Panc1 (cell line): ENCODE data around the gene NOS1. TPM values are rescaled to one million over a fixed set of nuclear protein-coding genes. Genes with fewer than 3 reads are reported as not detected.
A peak's percentile ranks its signal among the peaks of the same experiment; 100 is the strongest.

Experiments
- ATAC-seq: fragments of 200-7000 bp; cut with Tn5 transposase; 2 replicates; pipeline ENCODE4 v1.9.1; 2020; ENCODE audit warnings: mild to moderate bottlenecking, moderate library complexity
- BruUV-seq: library from RNA; stranded (reverse); fragments of 400-500 nt; replicated peaks from 2 replicates; lab custom pipeline; 2021; lab: Mats Ljungman, UMichigan
- CTCF ChIA-PET: fragments of 300-600 bp; sonication (Branson Sonifier 250); formaldehyde crosslinking; loops from one replicate; lab custom pipeline; 2022; ENCODE audit warnings: antibody characterized with exemption; lab: Charles Lee
- POLR2A ChIA-PET: fragments of 300-600 bp; sonication (Branson Sonifier 250); formaldehyde crosslinking; loops from one replicate; lab custom pipeline; 2022; ENCODE audit warnings: antibody characterized with exemption; lab: Charles Lee
- DNase-seq: peaks from one replicate; pipeline ENCODE4 v3.0.0-alpha.2; 2010; ENCODE audit warnings: low read depth, low spot score
- H3K27ac ChIP-seq: 2 replicates; pipeline ENCODE4 v1.5.1; 2011; ENCODE audit warnings: mild to moderate bottlenecking, low read length, inconsistent platforms
- H3K27me3 ChIP-seq: fragments of 200-500 bp; sonication (Bioruptor generic); 2 replicates; pipeline ENCODE4 v1.6.0; 2014; ENCODE audit warnings: low read length, inconsistent platforms; ENCODE audit not compliant: control insufficient read depth, insufficient read depth
- H3K36me3 ChIP-seq: fragments of 200-500 bp; sonication (Bioruptor generic); 2 replicates; pipeline ENCODE4 v1.5.1; 2014; ENCODE audit warnings: inconsistent platforms, mild to moderate bottlenecking, low read length, moderate library complexity; ENCODE audit not compliant: control insufficient read depth, insufficient read depth
- H3K4me1 ChIP-seq: 2 replicates; pipeline ENCODE4 v1.5.1; 2011; ENCODE audit warnings: inconsistent platforms, mild to moderate bottlenecking, low read length, moderate library complexity; ENCODE audit not compliant: control insufficient read depth, insufficient read depth
- H3K4me3 ChIP-seq, 2 experiments: 2 replicates each; pipeline ENCODE4 v1.5.1; 2011 to 2012; ENCODE audit warnings: low read depth in 2 of 2, low read length in 2 of 2, mild to moderate bottlenecking in 2 of 2, inconsistent platforms in 1 of 2, moderate library complexity in 1 of 2
- H3K9me3 ChIP-seq: fragments of 200-500 bp; sonication (Bioruptor generic); 2 replicates; pipeline ENCODE4 v1.5.1; 2014; ENCODE audit warnings: low read depth, mild to moderate bottlenecking, inconsistent platforms, low read length, moderate library complexity; ENCODE audit not compliant: control insufficient read depth, insufficient read depth
- CTCF ChIP-seq: fragments of 450-650 bp; IDR thresholded peaks from 2 replicates; pipeline ENCODE4 v1.5.1; 2017; ENCODE audit warnings: mild to moderate bottlenecking
- POLR2AphosphoS5 ChIP-seq: IDR thresholded peaks from 2 replicates; pipeline ENCODE4 v1.6.1; 2012; ENCODE audit warnings: mild to moderate bottlenecking, low read depth, low read length, moderate library complexity
- REST ChIP-seq, 2 experiments: IDR thresholded peaks; 2 replicates each; pipeline ENCODE4 v1.6.1; 2011 to 2012; ENCODE audit warnings: low read depth in 2 of 2, control low read depth in 1 of 2, low read length in 1 of 2, mild to moderate bottlenecking in 1 of 2, moderate library complexity in 1 of 2; ENCODE audit not compliant: insufficient read depth in 1 of 2
- SIN3A ChIP-seq: IDR thresholded peaks from 2 replicates; pipeline ENCODE4 v1.6.1; 2012; ENCODE audit warnings: low read depth, mild to moderate bottlenecking, low read length, moderate library complexity, borderline replicate concordance; ENCODE audit not compliant: insufficient read depth
- TCF7L2 ChIP-seq: IDR thresholded peaks from 2 replicates; pipeline ENCODE4 v1.6.1; 2011; ENCODE audit warnings: mild to moderate bottlenecking, low read depth, low read length, inconsistent platforms
- in situ Hi-C: cut with HindIII; loops from 2 replicates; pipeline ENCODE4 v1.10.0; 2016; ENCODE audit warnings: low sequenced_read_pairs, low pct_unique_long_range_greater_than_20kb
- intact Hi-C: fragments of 100-400 bp; cut with micrococcal nuclease; formaldehyde crosslinking; loops from one replicate; pipeline ENCODE4 v1.10.0; 2022; ENCODE audit not compliant: unreplicated experiment
- total RNA-seq: library from RNA; stranded (reverse); gene quantifications from one replicate; pipeline ENCODE4 v1.2.1, GENCODE V29; 2021; ENCODE audit not compliant: unreplicated experiment

The NOS1 gene
- total RNA-seq, 1 experiment from 2014 or later: 0.03 TPM

GRCh38 chr12:117363953-117364486, 2.6 kb upstream of the NOS1 start:
- BruUV-seq: no TSS peak
- peaks cover 3% of the 10 kb centered on the region; the same call in 1 of the 2 replicates for H3K27me3 ChIP-seq

More at GRCh38 chr12:117363953-117364486, 2.6 kb upstream of the NOS1 start:
- Histone ChIP-seq H3K27ac (no peak overlapping the region), H3K4me1 (no peaks in the 10 kb centered on the region), H3K9me3 (no peaks in the 10 kb centered on the region), H3K4me3 (no peak overlapping the region), H3K36me3 (no peaks in the 10 kb centered on the region)
- POLR2A ChIA-PET: no interaction called here
- CTCF ChIA-PET: interaction anchor here (0.6 to 1.0 kb wide), 2 partner anchors 137 to 305 kb away, joined by 3 read pairs; no protein-coding TSS in a partner anchor
- intact Hi-C loops (no loop called here), in situ Hi-C loops (no loop called here)
- ATAC-seq (0 out of 2 replicates have a peak, but pooled peaks have one; percentile 50), DNase-seq (no peak)
- no peak for TF ChIP-seq POLR2AphosphoS5
- no peak for TF ChIP-seq TCF7L2
- no peak; the same call in 1 of the 2 replicates for TF ChIP-seq CTCF
- no peak for TF ChIP-seq SIN3A
- no peak for TF ChIP-seq REST (IDR thresholded peaks at IDR 0.05; ENCODE audit: insufficient read depth in 1 of 2, low read depth in 2 of 2, low read length in 1 of 2)
